Esophagus muscularis mucosa (tissue), 3 donors: Measurements from ENCODE around the gene RXRB.

Source experiments
- CTCF ChIP-seq, 3 experiments: fragments of 200-600 bp in 2 of 3; fragments of 450-650 bp in 1 of 3; sonication (generic) in 2 of 3; IDR thresholded peaks; one replicate each; pipeline ENCODE4 v1.5.1; 2017 to 2019; ENCODE audit warnings: antibody characterized with exemption in 3 of 3, mild to moderate bottlenecking in 2 of 3, moderate library complexity in 1 of 3
- POLR2AphosphoS5 ChIP-seq, 2 donors: sonication (generic); formaldehyde crosslinking; IDR thresholded peaks; one replicate each; pipeline ENCODE4 v1.6.1; 2017; ENCODE audit warnings: antibody characterized with exemption in 2 of 2

DNA sequence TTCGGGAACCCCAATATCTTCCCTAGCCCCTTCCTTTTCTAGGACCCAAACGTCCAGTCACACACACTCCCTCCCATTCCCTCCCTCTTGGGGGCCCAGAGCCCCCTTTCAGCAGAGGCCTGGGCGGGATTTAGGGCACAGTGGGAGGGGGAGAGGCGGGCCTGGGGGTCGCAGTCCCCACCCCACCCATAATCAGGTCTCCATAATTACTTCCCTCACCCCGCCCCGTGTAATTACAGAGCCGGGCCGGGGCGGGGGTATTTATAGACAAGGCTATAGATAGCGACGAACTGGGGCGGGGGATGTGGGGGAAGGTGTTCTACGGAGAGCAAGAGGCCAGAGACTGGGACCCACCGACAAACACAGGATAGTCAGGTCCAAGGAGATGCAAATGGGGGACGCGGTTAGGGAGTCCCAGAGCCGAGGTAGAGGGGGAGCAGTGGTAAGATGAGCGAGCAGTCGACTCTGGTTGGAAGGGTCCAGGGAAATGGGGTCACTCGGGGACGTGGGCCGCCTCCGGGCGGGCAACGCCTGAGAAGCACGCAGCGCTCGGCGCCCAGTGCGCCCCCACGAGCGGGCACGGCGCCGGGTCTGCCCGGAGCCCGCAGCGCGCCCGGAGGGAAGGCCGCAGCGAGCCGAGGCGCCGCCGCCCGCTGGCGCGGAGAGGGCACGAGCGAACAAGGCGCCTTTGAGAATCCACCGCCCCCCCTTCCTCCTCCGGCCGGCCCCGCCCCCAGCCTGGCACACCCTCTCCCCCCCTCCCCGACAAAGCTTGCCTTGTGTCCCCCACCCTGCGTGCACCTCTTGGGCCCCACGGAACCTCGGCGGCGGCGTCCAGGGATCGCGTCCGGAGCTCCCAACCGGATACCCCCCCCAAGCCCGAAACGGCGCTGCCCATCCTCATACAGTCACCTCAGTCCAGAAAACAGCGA lies 7.5 kb downstream of the RXRB start:
- TF ChIP-seq CTCF (IDR thresholded peaks at IDR 0.05) (no peak), POLR2AphosphoS5 (IDR thresholded peaks at IDR 0.05) (no peak)
